ENCODE measurements around the gene PRDM8.

GRCh38 chr4:80172203-80172602 lies 25.1 kb upstream of the PRDM8 start:
- TF ChIP-seq CTCF (IDR thresholded peaks at IDR 0.05) = no peak
- no peak for TF ChIP-seq POLR2AphosphoS5 (IDR thresholded peaks at IDR 0.05; ENCODE audit: low read depth, low read length)
- TF ChIP-seq SIN3A (IDR thresholded peaks at IDR 0.05; ENCODE audit: borderline replicate concordance, insufficient read depth, low read depth, low read length) = no peak
- TF ChIP-seq REST (IDR thresholded peaks at IDR 0.05; ENCODE audit: insufficient read depth in 1 of 2, low read depth in 2 of 2, low read length in 1 of 2) = no peak
- TF ChIP-seq TCF7L2 (IDR thresholded peaks at IDR 0.05; ENCODE audit: low read depth, low read length) = no peak
